ENCODE results near the gene PRDM16.
A peak's percentile ranks its signal among the peaks of the same experiment; 100 is the strongest.

Gene PRDM16

DNA sequence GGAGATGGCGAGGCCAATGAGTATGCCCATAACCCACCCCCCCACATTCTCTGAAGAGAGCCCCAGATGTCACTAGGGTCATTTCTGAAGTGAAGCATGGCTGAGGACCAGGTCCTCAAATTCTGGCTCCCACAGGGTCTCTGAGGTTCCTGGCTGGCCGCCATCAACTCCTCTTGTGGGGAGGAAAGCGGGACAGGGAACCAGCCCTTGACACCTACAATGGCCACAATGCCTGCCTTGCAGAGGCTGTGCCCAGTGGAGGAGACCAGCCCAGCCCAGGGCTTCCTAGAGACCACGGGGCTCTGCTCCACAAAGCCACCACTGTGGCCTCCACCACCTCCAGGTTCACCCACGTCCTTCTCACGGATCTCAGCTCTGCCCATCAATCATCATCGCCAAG lies 265.4 kb downstream of the PRDM16 start:
- Histone ChIP-seq H3K4me1 (ENCODE audit: control insufficient read depth, insufficient read depth, low read length) (no peaks in the 10 kb centered on the region), H3K27me3 (ENCODE audit: control insufficient read depth, insufficient read depth, low read length) (no peaks in the 10 kb centered on the region), H3K36me3 (ENCODE audit: control insufficient read depth, insufficient read depth, low read length) (no peaks in the 10 kb centered on the region), H3K9ac (ENCODE audit: low read length) (no peak overlapping the region), H3K4me3 (ENCODE audit: low read length) (no peak overlapping the region), H3K27ac (ENCODE audit: low read depth, low read length) (no peak overlapping the region)

GRCh38 chr1:3335754-3336640 lies 267.0 kb downstream of the PRDM16 start:
- H3K4me3 ChIP-seq (ENCODE audit: low read length), result no peak overlapping the region
- no peaks in the 10 kb centered on the region for H3K36me3 ChIP-seq (ENCODE audit: control insufficient read depth, insufficient read depth, low read length)
- H3K9ac ChIP-seq (ENCODE audit: low read length), result no peak overlapping the region
- no peaks in the 10 kb centered on the region for H3K4me1 ChIP-seq (ENCODE audit: control insufficient read depth, insufficient read depth, low read length)
- H3K27ac ChIP-seq (ENCODE audit: low read depth, low read length), result no peak overlapping the region
- H3K27me3 ChIP-seq (ENCODE audit: control insufficient read depth, insufficient read depth, low read length), result no peaks in the 10 kb centered on the region

- Histone ChIP-seq H3K27ac (ENCODE audit: low read depth, low read length) (no peak overlapping the region), H3K27me3 (ENCODE audit: control insufficient read depth, insufficient read depth, low read length) (no peaks in the 10 kb centered on the region), H3K36me3 (ENCODE audit: control insufficient read depth, insufficient read depth, low read length) (no peaks in the 10 kb centered on the region), H3K4me3 (ENCODE audit: low read length) (no peak overlapping the region), H3K9ac (ENCODE audit: low read length) (no peak overlapping the region), H3K4me1 (ENCODE audit: control insufficient read depth, insufficient read depth, low read length) (no peaks in the 10 kb centered on the region)
Observed at GRCh38 chr1:3336641-3337630, 267.9 kb downstream of the PRDM16 start.

GRCh38 chr1:3337798-3338724 lies 269.1 kb downstream of the PRDM16 start:
- Histone ChIP-seq H3K4me3 (ENCODE audit: low read length) (no peak overlapping the region), H3K9ac (ENCODE audit: low read length) (no peak overlapping the region), H3K27me3 (ENCODE audit: control insufficient read depth, insufficient read depth, low read length) (no peaks in the 10 kb centered on the region), H3K27ac (ENCODE audit: low read depth, low read length) (no peak overlapping the region), H3K4me1 (ENCODE audit: control insufficient read depth, insufficient read depth, low read length) (no peaks in the 10 kb centered on the region), H3K36me3 (ENCODE audit: control insufficient read depth, insufficient read depth, low read length) (no peaks in the 10 kb centered on the region)

GRCh38 chr1:3338725-3339070 lies 269.7 kb downstream of the PRDM16 start:
- H3K9ac ChIP-seq (ENCODE audit: low read length), result no peak overlapping the region
- H3K36me3 ChIP-seq (ENCODE audit: control insufficient read depth, insufficient read depth, low read length), result no peaks in the 10 kb centered on the region
- H3K27ac ChIP-seq (ENCODE audit: low read depth, low read length), result no peak overlapping the region
- H3K4me1 ChIP-seq (ENCODE audit: control insufficient read depth, insufficient read depth, low read length), result no peaks in the 10 kb centered on the region
- no peaks in the 10 kb centered on the region for H3K27me3 ChIP-seq (ENCODE audit: control insufficient read depth, insufficient read depth, low read length)
- no peak overlapping the region for H3K4me3 ChIP-seq (ENCODE audit: low read length)

GRCh38 chr1:3339856-3340255 lies 270.9 kb downstream of the PRDM16 start:
- Histone ChIP-seq H3K9ac (ENCODE audit: low read length) (no peak overlapping the region), H3K36me3 (ENCODE audit: control insufficient read depth, insufficient read depth, low read length) (no peaks in the 10 kb centered on the region), H3K27ac (ENCODE audit: low read depth, low read length) (no peak overlapping the region), H3K27me3 (ENCODE audit: control insufficient read depth, insufficient read depth, low read length) (no peaks in the 10 kb centered on the region), H3K4me1 (ENCODE audit: control insufficient read depth, insufficient read depth, low read length) (no peaks in the 10 kb centered on the region), H3K4me3 (ENCODE audit: low read length) (no peak overlapping the region)

GRCh38 chr1:3340548-3341235 lies 271.7 kb downstream of the PRDM16 start:
- Histone ChIP-seq H3K9ac (ENCODE audit: low read length) (no peak overlapping the region), H3K4me3 (ENCODE audit: low read length) (no peak overlapping the region), H3K27ac (ENCODE audit: low read depth, low read length) (no peak overlapping the region), H3K36me3 (ENCODE audit: control insufficient read depth, insufficient read depth, low read length) (no peaks in the 10 kb centered on the region), H3K4me1 (ENCODE audit: control insufficient read depth, insufficient read depth, low read length) (no peaks in the 10 kb centered on the region), H3K27me3 (ENCODE audit: control insufficient read depth, insufficient read depth, low read length) (no peaks in the 10 kb centered on the region)

GRCh38 chr1:3341236-3341994 lies 272.4 kb downstream of the PRDM16 start:
- Histone ChIP-seq H3K4me3 (ENCODE audit: low read length) (no peak overlapping the region), H3K36me3 (ENCODE audit: control insufficient read depth, insufficient read depth, low read length) (no peaks in the 10 kb centered on the region), H3K27me3 (ENCODE audit: control insufficient read depth, insufficient read depth, low read length) (no peaks in the 10 kb centered on the region), H3K27ac (ENCODE audit: low read depth, low read length) (no peak overlapping the region), H3K9ac (ENCODE audit: low read length) (no peak overlapping the region), H3K4me1 (ENCODE audit: control insufficient read depth, insufficient read depth, low read length) (no peaks in the 10 kb centered on the region)

- Histone ChIP-seq H3K4me1 (ENCODE audit: control insufficient read depth, insufficient read depth, low read length) (no peaks in the 10 kb centered on the region), H3K9ac (ENCODE audit: low read length) (no peak overlapping the region), H3K4me3 (ENCODE audit: low read length) (no peak overlapping the region), H3K27ac (ENCODE audit: low read depth, low read length) (no peak overlapping the region), H3K36me3 (ENCODE audit: control insufficient read depth, insufficient read depth, low read length) (no peaks in the 10 kb centered on the region), H3K27me3 (ENCODE audit: control insufficient read depth, insufficient read depth, low read length) (no peaks in the 10 kb centered on the region)
Observed at GRCh38 chr1:3342960-3343359, 274.0 kb downstream of the PRDM16 start.

DNA sequence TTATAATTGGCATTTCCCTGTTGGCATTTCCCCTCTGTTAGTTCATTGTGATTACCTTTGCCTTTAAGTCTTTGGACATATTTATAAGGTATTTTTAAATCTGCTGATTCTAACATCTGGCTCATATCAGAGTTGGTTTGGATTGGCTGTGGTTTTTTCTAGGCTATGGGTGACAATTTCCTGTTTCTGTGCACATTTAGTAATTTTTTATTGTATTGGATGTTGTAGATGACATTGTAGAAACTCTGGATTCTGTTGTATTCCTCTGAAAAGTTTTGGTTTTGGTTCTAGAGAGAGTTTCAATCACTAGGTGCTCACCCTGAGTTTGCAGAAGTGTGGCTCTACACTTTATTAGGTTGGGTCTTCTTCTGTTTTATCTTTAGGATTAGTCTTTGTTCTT lies 275.4 kb downstream of the PRDM16 start:
- no peaks in the 10 kb centered on the region for H3K27me3 ChIP-seq (ENCODE audit: control insufficient read depth, insufficient read depth, low read length)
- H3K9ac ChIP-seq (ENCODE audit: low read length), result no peak overlapping the region
- no peaks in the 10 kb centered on the region for H3K36me3 ChIP-seq (ENCODE audit: control insufficient read depth, insufficient read depth, low read length)
- H3K4me1 ChIP-seq (ENCODE audit: control insufficient read depth, insufficient read depth, low read length), result no peaks in the 10 kb centered on the region
- no peak overlapping the region for H3K27ac ChIP-seq (ENCODE audit: low read depth, low read length)
- no peak overlapping the region for H3K4me3 ChIP-seq (ENCODE audit: low read length)

DNA sequence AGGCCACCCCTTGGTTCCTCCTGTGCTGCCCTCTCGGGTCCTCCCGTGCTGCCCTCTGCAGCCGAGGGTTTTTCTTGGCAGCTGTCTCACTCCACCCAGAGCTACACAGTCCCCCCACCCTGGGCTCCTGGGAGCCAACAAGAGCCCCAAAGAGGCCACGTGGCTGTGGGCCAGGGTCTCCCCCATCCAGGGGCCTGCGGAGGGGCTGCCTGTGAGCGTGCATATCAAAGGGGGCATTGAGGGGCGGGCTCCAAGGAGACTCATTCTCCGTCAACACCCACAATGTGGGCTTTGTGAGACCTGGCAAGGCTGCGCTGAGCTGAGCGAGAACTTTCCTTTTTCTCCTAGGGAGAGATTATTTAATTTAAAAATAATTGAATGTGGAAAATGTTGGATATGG lies 276.8 kb downstream of the PRDM16 start:
- H3K4me1 ChIP-seq (ENCODE audit: control insufficient read depth, insufficient read depth, low read length), result peaks cover 4% of the 10 kb centered on the region
- no peak overlapping the region for H3K4me3 ChIP-seq (ENCODE audit: low read length)
- H3K27me3 ChIP-seq (ENCODE audit: control insufficient read depth, insufficient read depth, low read length), result no peaks in the 10 kb centered on the region
- no peaks in the 10 kb centered on the region for H3K36me3 ChIP-seq (ENCODE audit: control insufficient read depth, insufficient read depth, low read length)
- H3K27ac ChIP-seq (ENCODE audit: low read depth, low read length), result peak overlapping the region; percentile 32
- no peak overlapping the region for H3K9ac ChIP-seq (ENCODE audit: low read length)

All from rectal smooth muscle tissue (tissue), 1 donor.